ENCODE data around the gene FUZ.

DNA sequence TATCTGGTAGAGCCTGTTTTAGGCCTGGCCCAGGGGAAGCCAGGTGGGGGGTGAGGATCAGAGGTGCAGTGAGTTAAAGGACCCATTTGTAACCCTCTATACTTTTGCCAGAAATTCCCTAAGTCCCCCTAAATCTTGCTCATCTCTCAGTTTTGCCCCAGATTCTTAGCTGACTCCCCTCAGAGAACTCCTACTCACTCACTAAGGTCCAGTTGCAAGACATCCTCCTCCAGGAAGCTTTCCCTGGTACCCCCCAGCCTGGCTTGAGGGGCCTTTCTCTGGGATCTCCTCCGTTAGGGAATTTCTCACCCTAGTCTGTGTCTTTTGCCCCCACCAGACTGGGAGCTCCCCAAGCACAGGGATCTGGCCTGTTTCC is 51.9 kb downstream of the FUZ start:
- TF ChIP-seq CTCF (conservative IDR thresholded peaks at IDR 0.05; ENCODE audit: low read depth, low read length) (no peak), EZH2 (IDR thresholded peaks at IDR 0.05; ENCODE audit: low read length, unreplicated experiment) (no peak), EZH2phosphoT487 (IDR thresholded peaks at IDR 0.05; ENCODE audit: borderline replicate concordance, low read length) (no peak)

Measured in PC-3 (cell line).